Pancreas (tissue), 10 donors: Measurements from ENCODE around the gene IRF2. TPM values are rescaled to one million over a fixed set of nuclear protein-coding genes. Genes with fewer than 3 reads are reported as not detected.
A peak's percentile ranks its signal among the peaks of the same experiment; 100 is the strongest.

ENCODE experiments used
- ATAC-seq, 4 donors: fragments of 200-7000 bp; cut with Tn5 transposase; one replicate each; pipeline versions ENCODE4 v1.8.0 to v1.9.1; 2020; ENCODE audit warnings: mild to moderate bottlenecking in 4 of 4, moderate library complexity in 4 of 4
- DNase-seq, 6 donors: peaks; one replicate each; pipeline ENCODE4 v3.0.0-alpha.2; 2020
- FAIRE-seq: peaks from 2 replicates; lab custom pipeline; 2012; peaks lifted over from hg19 to GRCh38; lab: Jason Lieb, UNC
- H3K27ac ChIP-seq, 4 donors: fragments of 200-600 bp; sonication (generic); 1 replicate in 3 of 4; 2 replicates in 1 of 4; pipeline versions ENCODE4 v1.5.0 to v1.8.0; 2020
- H3K27me3 ChIP-seq, 4 donors: fragments of 200-600 bp; one replicate each; pipeline ENCODE4 v1.8.0; 2021
- H3K36me3 ChIP-seq, 3 donors: fragments of 200-600 bp; sonication (generic) in 1 of 3; one replicate each; pipeline versions ENCODE4 v1.5.0 to v1.8.0; 2020 to 2021
- H3K4me1 ChIP-seq, 3 donors: fragments of 200-600 bp; one replicate each; pipeline ENCODE4 v1.8.0; 2021
- H3K4me3 ChIP-seq, 4 donors: fragments of 200-600 bp; sonication (generic) in 2 of 4; one replicate each; pipeline versions ENCODE4 v1.5.0 to v1.8.0; 2020 to 2021
- H3K9me3 ChIP-seq, 4 donors: fragments of 200-600 bp; one replicate each; pipeline ENCODE4 v1.8.0; 2021
- CTCF ChIP-seq, 4 donors: fragments of 200-600 bp; sonication (generic) in 3 of 4; IDR thresholded peaks; one replicate each; pipeline versions ENCODE4 v1.5.0 to v1.8.0; 2021; ENCODE audit warnings: antibody characterized with exemption in 4 of 4
- WGBS, 2 donors: extraction: QIAGEN DNeasy Blood & Tissue Kit; methylation state at CpG; one replicate each; pipeline ENCODE4 v1.1.7; 2013; 5-methylcytosine and 5-hydroxymethylcytosine counted together
- intact Hi-C, 3 donors: fragments of 100-400 bp; cut with DNase I; formaldehyde crosslinking; loops; one replicate each; pipeline versions ENCODE4 v1.11.1 to v1.14.2; 2022
- polyA plus RNA-seq, 2 donors: library from polyadenylated mRNA; stranded (reverse); fragments of 200-250 nt; gene quantifications; one replicate each; pipeline ENCODE4 v1.2.3, GENCODE V29; 2013
- total RNA-seq, 6 donors: library from RNA; stranded (reverse); fragmentation: NEBNext Ultra II Directional in 4 of 6; extraction: Animal tissue kit (Norgen Biotek cat#: 25700) in 4 of 6; gene quantifications; one replicate each; pipeline versions ENCODE4 v1.2.1 to v1.2.4, GENCODE V29; 2021 to 2023
- donor health status: healthy with polysubstance abuse.
- donor health status: DM: no; HTN: no; CAD: no; lungs with moderate emphysema.
- donor health status: DM: no; HTN: no; CAD: no.
- donor health status: control.
- donor health status: control.
- donor health status: Bipolar disorder and iron deficiency.
- donor health status: DM: yes; HTN: yes; CAD: no.
- donor health status: DM: no; HTN: no; CAD: no.
- donor health status: DM: no; HTN: no; CAD: no.
- donor health status: DM: yes; HTN: yes; CAD: no.

IRF2 gene
- total and polyA plus RNA-seq, 8 donors, result 6.8 to 32.3 (median 12.3) TPM

- H3K36me3 ChIP-seq, result no peaks in the 10 kb centered on the region
- intact Hi-C loops, result no loop called here
- H3K27ac ChIP-seq, result peak overlapping the region; percentile 77 to 98 (median 92)
- DNase-seq, result no peak
- no peaks in the 10 kb centered on the region for H3K9me3 ChIP-seq
- 4 to 5% methylated on average over 13 of the region's 13 CpGs for WGBS, 2 donors
- H3K4me3 ChIP-seq, result peak overlapping the region; percentile 58 to 89 (median 74)
- peak in 3 of 4 donors; percentile 1 to 3 (median 1) for ATAC-seq
- H3K4me1 ChIP-seq, result peaks cover 11 to 30% (median 27%) of the 10 kb centered on the region in 3 donors
- no peak for FAIRE-seq
- no peak for TF ChIP-seq CTCF (IDR thresholded peaks at IDR 0.05)
- H3K27me3 ChIP-seq, result no peaks in the 10 kb centered on the region
Measured at GRCh38 chr4:184471881-184472613, 2.3 kb downstream of the IRF2 start.

GRCh38 chr4:184470785-184471110, 3.6 kb downstream of the IRF2 start:
- Histone ChIP-seq H3K9me3 (no peaks in the 10 kb centered on the region), H3K27me3 (no peaks in the 10 kb centered on the region), H3K36me3 (no peaks in the 10 kb centered on the region), H3K27ac (no peak overlapping the region), H3K4me1 (peaks cover 7 to 20% (median 17%) of the 10 kb centered on the region in 3 donors), H3K4me3 (no peak overlapping the region)
- ATAC-seq, result no peak
- intact Hi-C loops, result no loop called here
- 22 to 33% methylated on average over 2 of the region's 2 CpGs for WGBS, 2 donors
- DNase-seq, result no peak
- no peak for FAIRE-seq
- TF ChIP-seq CTCF (IDR thresholded peaks at IDR 0.05), result no peak

GRCh38 chr4:184466634-184467033, 7.7 kb downstream of the IRF2 start:
- ATAC-seq, result no peak
- 81 to 87% methylated on average over 2 of the region's 2 CpGs for WGBS, 2 donors
- Histone ChIP-seq H3K27ac (no peak overlapping the region), H3K4me3 (no peak overlapping the region), H3K9me3 (no peaks in the 10 kb centered on the region), H3K36me3 (no peaks in the 10 kb centered on the region), H3K27me3 (no peaks in the 10 kb centered on the region), H3K4me1 (peaks cover 8 to 30% (median 27%) of the 10 kb centered on the region in 3 donors)
- no peak for FAIRE-seq
- TF ChIP-seq CTCF (IDR thresholded peaks at IDR 0.05), result no peak
- intact Hi-C loops, result no loop called here
- DNase-seq, result no peak

GRCh38 chr4:184464759-184465454, 9.4 kb downstream of the IRF2 start:
- ATAC-seq (no peak), FAIRE-seq (no peak), DNase-seq (no peak)
- H3K27ac ChIP-seq, result no peak overlapping the region
- H3K9me3 ChIP-seq, result no peaks in the 10 kb centered on the region
- no peak overlapping the region for H3K4me3 ChIP-seq
- intact Hi-C loops, result no loop called here
- H3K36me3 ChIP-seq, result no peaks in the 10 kb centered on the region
- no peak for TF ChIP-seq CTCF (IDR thresholded peaks at IDR 0.05)
- WGBS, 2 donors, result 74 to 78% methylated on average over 5 of the region's 5 CpGs
- peaks cover 8 to 26% (median 17%) of the 10 kb centered on the region in 3 donors for H3K4me1 ChIP-seq
- no peaks in the 10 kb centered on the region for H3K27me3 ChIP-seq

GRCh38 chr4:184463856-184464255, 10.5 kb downstream of the IRF2 start:
- H3K4me1 ChIP-seq, result peaks cover 8 to 26% (median 17%) of the 10 kb centered on the region in 3 donors
- intact Hi-C loops, result no loop called here
- no peak for TF ChIP-seq CTCF (IDR thresholded peaks at IDR 0.05)
- 91 to 95% methylated on average over 5 of the region's 5 CpGs for WGBS, 2 donors
- H3K36me3 ChIP-seq, result no peaks in the 10 kb centered on the region
- H3K4me3 ChIP-seq, result no peak overlapping the region
- ATAC-seq, result no peak
- no peak for FAIRE-seq
- no peak overlapping the region for H3K27ac ChIP-seq
- no peak for DNase-seq
- H3K9me3 ChIP-seq, result no peaks in the 10 kb centered on the region
- H3K27me3 ChIP-seq, result no peaks in the 10 kb centered on the region
